Measurements from ENCODE around the gene GCK. TPM values are rescaled to one million over a fixed set of nuclear protein-coding genes. Genes with fewer than 3 reads are reported as not detected.
"Not testable (repeated sequence)": the region's sequence is repeated elsewhere in the genome, so short reads cannot be mapped to it uniquely, and the experiment has no call there.

The GCK gene
- total RNA-seq, 3 donors from 2014 or later = 0.48 to 1.6 TPM; not detected in 1

- H3K4me1 ChIP-seq = no peaks in the 10 kb centered on the region
- H3K27ac ChIP-seq = no peak overlapping the region
- H3K4me3 ChIP-seq = no peak overlapping the region
- no peak for TF ChIP-seq POLR2AphosphoS5 (IDR thresholded peaks at IDR 0.05)
- TF ChIP-seq CTCF (IDR thresholded peaks at IDR 0.05) = no peak
- TF ChIP-seq POLR2A (IDR thresholded peaks at IDR 0.05) = no peak
- no peaks in the 10 kb centered on the region for H3K27me3 ChIP-seq
- no peak for DNase-seq (ENCODE audit: low spot score in 2 of 2)
- no peaks in the 10 kb centered on the region for H3K36me3 ChIP-seq
- intact Hi-C loops (cut with DNase I; ENCODE audit: low total_unique reads) = no loop called here
- no peaks in the 10 kb centered on the region for H3K9me3 ChIP-seq
These were observed 57.2 kb downstream of the GCK start for GRCh38 chr7:44132039-44132438.

- Histone ChIP-seq H3K27ac (no peak overlapping the region), H3K9me3 (no peaks in the 10 kb centered on the region), H3K4me3 (no peak overlapping the region), H3K27me3 (no peaks in the 10 kb centered on the region), H3K4me1 (no peaks in the 10 kb centered on the region), H3K36me3 (no peaks in the 10 kb centered on the region)
- TF ChIP-seq POLR2AphosphoS5 (IDR thresholded peaks at IDR 0.05) = no peak
- TF ChIP-seq CTCF (IDR thresholded peaks at IDR 0.05) = no peak
- DNase-seq (ENCODE audit: low spot score in 2 of 2) = no peak
- intact Hi-C loops (cut with DNase I; ENCODE audit: low total_unique reads) = no loop called here
These were observed 57.8 kb downstream of the GCK start for GRCh38 chr7:44131173-44132029.

- Histone ChIP-seq H3K27ac (no peak overlapping the region), H3K36me3 (no peaks in the 10 kb centered on the region), H3K4me1 (no peaks in the 10 kb centered on the region), H3K9me3 (no peaks in the 10 kb centered on the region), H3K27me3 (no peaks in the 10 kb centered on the region), H3K4me3 (no peak overlapping the region)
- no peak for DNase-seq (ENCODE audit: low spot score in 2 of 2)
- intact Hi-C loops (cut with DNase I; ENCODE audit: low total_unique reads) = no loop called here
- TF ChIP-seq POLR2A (IDR thresholded peaks at IDR 0.05) (no peak), CTCF (IDR thresholded peaks at IDR 0.05) (no peak), POLR2AphosphoS5 (IDR thresholded peaks at IDR 0.05) (no peak)
These were observed 60.3 kb downstream of the GCK start for GRCh38 chr7:44128721-44129582.

GRCh38 chr7:44127161-44127560 is 62.1 kb downstream of the GCK start:
- H3K27ac ChIP-seq = no peak overlapping the region
- H3K4me3 ChIP-seq = no peak overlapping the region
- no peaks in the 10 kb centered on the region for H3K9me3 ChIP-seq
- peaks cover 0 to 4% of the 10 kb centered on the region in 2 donors for H3K4me1 ChIP-seq
- H3K36me3 ChIP-seq = no peaks in the 10 kb centered on the region
- TF ChIP-seq POLR2AphosphoS5 (IDR thresholded peaks at IDR 0.05) (no peak), POLR2A (IDR thresholded peaks at IDR 0.05) (no peak), CTCF (IDR thresholded peaks at IDR 0.05) (no peak)
- intact Hi-C loops (cut with DNase I; ENCODE audit: low total_unique reads) = no loop called here
- no peaks in the 10 kb centered on the region for H3K27me3 ChIP-seq
- DNase-seq (ENCODE audit: low spot score in 2 of 2) = no peak

GRCh38 chr7:44126574-44126973 is 62.7 kb downstream of the GCK start:
- H3K9me3 ChIP-seq; DNase-seq (ENCODE audit: low spot score in 2 of 2); intact Hi-C loops (cut with DNase I; ENCODE audit: low total_unique reads); H3K4me1 ChIP-seq; H3K27ac ChIP-seq; H3K4me3 ChIP-seq; H3K27me3 ChIP-seq; H3K36me3 ChIP-seq: not testable (repeated sequence)

Measured in breast epithelium (tissue), 4 donors.